ENCODE measurements around the gene CD164L2.

Gene CD164L2

DNA sequence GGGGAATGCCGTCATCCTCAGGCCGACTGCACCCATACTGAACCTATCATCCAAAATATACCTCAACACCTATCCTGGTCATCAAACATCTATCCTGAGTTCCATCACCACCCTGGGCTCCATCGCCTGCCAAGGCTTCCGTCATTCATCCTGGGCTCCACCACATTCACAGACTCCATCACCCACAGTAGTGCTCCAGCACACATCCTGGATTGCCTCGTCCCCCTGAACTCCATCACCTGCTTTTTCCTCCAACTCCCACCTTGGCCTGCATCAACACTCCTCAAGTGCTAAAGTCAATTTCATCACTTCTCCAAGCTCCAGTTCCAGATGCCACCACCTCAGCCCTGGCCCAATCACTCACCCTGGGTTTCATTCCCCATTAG, 24.2 kb downstream of the CD164L2 start:
- Histone ChIP-seq H3K4me3 (ENCODE audit: insufficient read depth in 1 of 2, low read depth in 1 of 2, low read length in 2 of 2) (no peak overlapping the region), H3K18ac (ENCODE audit: low read depth in 1 of 2, low read length in 2 of 2) (no peak overlapping the region), H3K79me1 (replicated peaks; ENCODE audit: low read length, poor library complexity, severe bottlenecking) (peaks cover under 1% of the 10 kb centered on the region), H3K9ac (ENCODE audit: low read length) (no peak overlapping the region), H3K27me3 (ENCODE audit: control insufficient read depth in 1 of 2, insufficient read depth in 1 of 2, low read length in 2 of 2) (no peaks in the 10 kb centered on the region), H3K27ac (ENCODE audit: low read length, poor library complexity, severe bottlenecking) (no peak overlapping the region), H3K4me1 (ENCODE audit: control insufficient read depth, insufficient read depth, low read depth, low read length) (peaks cover 12% of the 10 kb centered on the region), H3K4ac (ENCODE audit: low read depth in 1 of 2, low read length in 2 of 2) (no peak overlapping the region), H4K8ac (ENCODE audit: low read length) (no peak overlapping the region), H4K91ac (ENCODE audit: low read length) (no peak overlapping the region), H2AFZ (ENCODE audit: low read depth, low read length) (no peak overlapping the region), H3K4me2 (ENCODE audit: low read length, poor library complexity, severe bottlenecking) (no peak overlapping the region), H2BK15ac (ENCODE audit: low read depth, poor library complexity, severe bottlenecking) (no peak overlapping the region), H2BK5ac (ENCODE audit: low read depth, low read length, poor library complexity, severe bottlenecking) (no peak overlapping the region), H3K14ac (ENCODE audit: low read length in 2 of 2) (no peak overlapping the region), H2AK5ac (ENCODE audit: low read length, severe bottlenecking) (no peak overlapping the region), H3K36me3 (ENCODE audit: control insufficient read depth in 1 of 2, insufficient read depth in 2 of 2, low read depth in 1 of 2, low read length in 2 of 2) (peaks cover 83 to 86% of the 10 kb centered on the region in 2 experiments), H3K23ac (ENCODE audit: low read length in 2 of 2) (no peak overlapping the region), H3K9me3 (ENCODE audit: control insufficient read depth, low read length) (no peaks in the 10 kb centered on the region), H2BK12ac (ENCODE audit: low read length in 2 of 2) (no peak overlapping the region), H2BK120ac (ENCODE audit: low read depth, low read length) (no peak overlapping the region)
- no peak for DNase-seq
- WGBS: 97% methylated on average over 5 of the region's 5 CpGs

DNA sequence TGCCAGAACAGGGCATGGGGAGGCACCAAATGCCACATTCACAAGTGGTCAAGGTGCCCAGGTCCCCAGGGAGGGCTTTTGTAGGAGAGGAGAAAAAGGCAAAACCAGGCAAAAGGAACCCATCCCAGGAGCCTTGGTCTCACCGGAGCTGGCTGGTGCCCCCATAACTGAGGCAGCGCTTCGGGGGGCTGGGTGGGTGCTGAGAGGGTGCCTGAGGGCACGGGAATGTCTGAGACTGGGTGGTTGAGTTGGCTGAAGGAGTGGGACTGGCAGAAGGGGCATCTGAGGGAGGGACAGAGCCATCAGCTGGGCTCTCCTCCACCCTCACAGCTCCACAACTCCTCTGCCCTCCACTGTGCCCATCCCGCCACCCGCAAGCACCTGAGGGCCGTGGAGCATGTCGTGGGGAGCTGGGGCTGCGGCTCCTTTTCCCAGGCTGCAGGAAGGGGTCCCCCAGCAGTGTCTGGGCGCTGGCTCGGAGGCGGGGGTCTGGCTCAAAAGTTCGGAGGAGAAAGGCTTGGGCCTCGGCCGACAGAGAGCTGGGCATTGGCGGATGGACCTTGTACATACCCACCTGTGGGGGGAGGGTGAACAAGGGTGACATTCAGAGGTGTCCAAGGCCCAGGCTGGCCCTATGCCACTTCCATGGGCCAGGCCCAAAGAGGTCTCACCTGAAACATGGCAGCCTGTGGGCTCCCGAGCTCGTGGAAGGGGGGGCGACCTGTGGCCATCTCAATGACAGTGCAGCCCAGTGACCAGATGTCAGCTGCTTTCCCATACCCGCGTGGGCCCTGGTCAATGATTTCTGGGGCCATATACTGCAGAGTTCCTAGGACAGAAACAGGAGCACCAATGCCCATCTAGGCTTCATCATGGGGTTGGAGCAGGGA, 24.9 kb downstream of the CD164L2 start:
- Histone ChIP-seq H3K18ac (ENCODE audit: low read depth in 1 of 2, low read length in 2 of 2) (no peak overlapping the region), H2BK12ac (ENCODE audit: low read length in 2 of 2) (no peak overlapping the region), H2AFZ (ENCODE audit: low read depth, low read length) (no peak overlapping the region), H3K79me1 (replicated peaks; ENCODE audit: low read length, poor library complexity, severe bottlenecking) (no peaks in the 10 kb centered on the region), H4K91ac (ENCODE audit: low read length) (no peak overlapping the region), H3K9me3 (ENCODE audit: control insufficient read depth, low read length) (no peaks in the 10 kb centered on the region), H3K27me3 (ENCODE audit: control insufficient read depth in 1 of 2, insufficient read depth in 1 of 2, low read length in 2 of 2) (no peaks in the 10 kb centered on the region), H3K36me3 (ENCODE audit: control insufficient read depth in 1 of 2, insufficient read depth in 2 of 2, low read depth in 1 of 2, low read length in 2 of 2) (peaks cover 81 to 86% of the 10 kb centered on the region in 2 experiments), H2AK5ac (ENCODE audit: low read length, severe bottlenecking) (no peak overlapping the region), H3K14ac (ENCODE audit: low read length in 2 of 2) (no peak overlapping the region), H4K8ac (ENCODE audit: low read length) (no peak overlapping the region), H2BK15ac (ENCODE audit: low read depth, poor library complexity, severe bottlenecking) (no peak overlapping the region), H3K4me2 (ENCODE audit: low read length, poor library complexity, severe bottlenecking) (no peak overlapping the region), H3K9ac (ENCODE audit: low read length) (no peak overlapping the region), H3K27ac (ENCODE audit: low read length, poor library complexity, severe bottlenecking) (no peak overlapping the region), H3K4ac (ENCODE audit: low read depth in 1 of 2, low read length in 2 of 2) (no peak overlapping the region), H2BK5ac (ENCODE audit: low read depth, low read length, poor library complexity, severe bottlenecking) (no peak overlapping the region), H3K23ac (ENCODE audit: low read length in 2 of 2) (no peak overlapping the region), H3K4me1 (ENCODE audit: control insufficient read depth, insufficient read depth, low read depth, low read length) (peaks cover 12% of the 10 kb centered on the region), H2BK120ac (ENCODE audit: low read depth, low read length) (no peak overlapping the region), H3K4me3 (ENCODE audit: insufficient read depth in 1 of 2, low read depth in 1 of 2, low read length in 2 of 2) (no peak overlapping the region)
- 97% methylated on average over 17 of the region's 21 CpGs for WGBS
- no peak for DNase-seq

DNA sequence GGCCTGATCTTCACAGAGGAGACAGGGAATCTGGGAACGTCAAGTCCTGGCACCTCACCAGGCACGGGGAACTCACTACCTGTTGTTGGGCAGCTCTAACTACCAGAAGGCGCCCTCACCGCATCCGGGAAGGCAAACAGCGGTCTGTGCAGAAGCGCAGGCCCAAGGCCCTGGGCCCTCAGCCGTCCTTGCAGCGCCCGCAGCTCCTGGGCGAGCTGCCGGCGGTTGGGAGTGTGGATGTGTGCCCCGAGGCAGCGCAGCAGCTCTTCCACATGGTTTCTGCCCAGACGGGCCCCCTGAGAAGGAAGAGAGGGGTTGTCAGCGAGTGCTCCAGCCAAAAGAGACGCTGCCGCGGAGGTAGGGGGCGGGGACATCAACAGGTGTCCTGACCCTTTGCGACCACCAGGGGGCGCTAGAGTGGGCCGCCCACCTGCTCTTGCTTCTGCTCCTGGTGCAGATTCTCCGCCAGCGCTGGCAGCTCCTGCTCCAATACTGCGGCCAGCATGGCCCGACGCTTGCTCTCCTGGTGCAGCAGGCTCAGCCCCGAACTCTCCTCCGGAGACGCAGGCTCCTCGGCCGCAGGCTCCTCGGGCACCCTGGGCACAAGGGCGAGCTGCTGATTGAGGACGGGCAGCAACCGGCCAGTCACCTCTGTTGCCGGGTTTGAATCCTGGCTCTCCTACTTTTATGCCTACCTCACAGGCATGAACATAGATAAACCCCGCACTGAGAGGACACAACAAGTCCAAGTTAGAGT, 25.7 kb downstream of the CD164L2 start:
- H3K4me1 ChIP-seq (ENCODE audit: control insufficient read depth, insufficient read depth, low read depth, low read length): peaks cover 12% of the 10 kb centered on the region
- no peak overlapping the region for H4K8ac ChIP-seq (ENCODE audit: low read length)
- no peaks in the 10 kb centered on the region for H3K9me3 ChIP-seq (ENCODE audit: control insufficient read depth, low read length)
- no peaks in the 10 kb centered on the region for H3K27me3 ChIP-seq (ENCODE audit: control insufficient read depth in 1 of 2, insufficient read depth in 1 of 2, low read length in 2 of 2)
- H2BK120ac ChIP-seq (ENCODE audit: low read depth, low read length): no peak overlapping the region
- no peak overlapping the region for H3K23ac ChIP-seq (ENCODE audit: low read length in 2 of 2)
- no peak overlapping the region for H2BK12ac ChIP-seq (ENCODE audit: low read length in 2 of 2)
- no peak overlapping the region for H3K4ac ChIP-seq (ENCODE audit: low read depth in 1 of 2, low read length in 2 of 2)
- 39% methylated on average over 39 of the region's 40 CpGs for WGBS
- no peak overlapping the region for H2AK5ac ChIP-seq (ENCODE audit: low read length, severe bottlenecking)
- H3K9ac ChIP-seq (ENCODE audit: low read length): no peak overlapping the region
- H3K4me2 ChIP-seq (ENCODE audit: low read length, poor library complexity, severe bottlenecking): no peak overlapping the region
- no peak overlapping the region for H2BK5ac ChIP-seq (ENCODE audit: low read depth, low read length, poor library complexity, severe bottlenecking)
- peaks cover 77 to 81% of the 10 kb centered on the region in 2 experiments for H3K36me3 ChIP-seq (ENCODE audit: control insufficient read depth in 1 of 2, insufficient read depth in 2 of 2, low read depth in 1 of 2, low read length in 2 of 2)
- DNase-seq: peak; percentile 55
- no peak overlapping the region for H4K91ac ChIP-seq (ENCODE audit: low read length)
- no peaks in the 10 kb centered on the region for H3K79me1 ChIP-seq (replicated peaks; ENCODE audit: low read length, poor library complexity, severe bottlenecking)
- no peak overlapping the region for H2AFZ ChIP-seq (ENCODE audit: low read depth, low read length)
- no peak overlapping the region for H3K14ac ChIP-seq (ENCODE audit: low read length in 2 of 2)
- no peak overlapping the region for H2BK15ac ChIP-seq (ENCODE audit: low read depth, poor library complexity, severe bottlenecking)
- H3K4me3 ChIP-seq (ENCODE audit: insufficient read depth in 1 of 2, low read depth in 1 of 2, low read length in 2 of 2): no peak overlapping the region
- H3K27ac ChIP-seq (ENCODE audit: low read length, poor library complexity, severe bottlenecking): no peak overlapping the region
- H3K18ac ChIP-seq (ENCODE audit: low read depth in 1 of 2, low read length in 2 of 2): no peak overlapping the region

DNA sequence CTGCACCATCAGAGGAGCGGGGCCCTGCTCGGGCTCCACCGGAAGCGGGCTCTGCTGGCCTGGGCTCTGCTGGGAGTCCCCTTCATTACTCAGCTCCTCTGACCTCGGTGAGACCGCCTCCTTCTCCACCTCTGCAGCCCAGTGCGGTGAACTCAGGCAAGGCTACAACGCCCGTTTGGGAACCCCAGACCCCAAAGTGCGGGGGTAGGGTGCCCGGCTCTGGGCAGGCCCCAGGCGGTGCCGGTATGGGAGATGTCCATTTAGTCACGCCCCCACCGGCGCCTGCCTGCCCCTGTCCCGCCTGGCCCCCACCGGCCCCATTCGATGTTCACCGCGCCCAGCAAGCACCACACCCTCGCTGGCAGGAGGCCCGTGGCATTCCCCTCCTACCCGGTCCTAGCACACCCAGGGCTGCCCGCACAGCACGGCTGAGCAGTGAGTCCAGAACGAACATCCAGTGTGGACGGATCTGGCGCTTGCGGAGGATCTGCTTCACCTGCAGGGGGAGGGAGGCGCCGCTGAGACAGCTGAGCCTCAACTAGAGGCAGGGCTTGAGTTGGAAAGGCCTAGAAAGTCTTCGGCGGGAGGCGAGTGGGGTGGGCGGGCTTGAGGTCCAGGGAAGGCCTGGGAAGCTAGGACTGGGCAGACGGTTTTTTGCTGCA, 26.4 kb downstream of the CD164L2 start:
- H4K8ac ChIP-seq (ENCODE audit: low read length): no peak overlapping the region
- no peak overlapping the region for H3K4me2 ChIP-seq (ENCODE audit: low read length, poor library complexity, severe bottlenecking)
- no peak overlapping the region for H3K9ac ChIP-seq (ENCODE audit: low read length)
- no peak overlapping the region for H3K14ac ChIP-seq (ENCODE audit: low read length in 2 of 2)
- no peaks in the 10 kb centered on the region for H3K27me3 ChIP-seq (ENCODE audit: control insufficient read depth in 1 of 2, insufficient read depth in 1 of 2, low read length in 2 of 2)
- no peak overlapping the region for H2BK5ac ChIP-seq (ENCODE audit: low read depth, low read length, poor library complexity, severe bottlenecking)
- no peak overlapping the region for H3K4ac ChIP-seq (ENCODE audit: low read depth in 1 of 2, low read length in 2 of 2)
- H3K27ac ChIP-seq (ENCODE audit: low read length, poor library complexity, severe bottlenecking): no peak overlapping the region
- no peak overlapping the region for H3K23ac ChIP-seq (ENCODE audit: low read length in 2 of 2)
- H2BK120ac ChIP-seq (ENCODE audit: low read depth, low read length): no peak overlapping the region
- H3K4me1 ChIP-seq (ENCODE audit: control insufficient read depth, insufficient read depth, low read depth, low read length): peaks cover 12% of the 10 kb centered on the region
- H3K18ac ChIP-seq (ENCODE audit: low read depth in 1 of 2, low read length in 2 of 2): no peak overlapping the region
- H2BK12ac ChIP-seq (ENCODE audit: low read length in 2 of 2): no peak overlapping the region
- WGBS: 89% methylated on average over 37 of the region's 37 CpGs
- H3K36me3 ChIP-seq (ENCODE audit: control insufficient read depth in 1 of 2, insufficient read depth in 2 of 2, low read depth in 1 of 2, low read length in 2 of 2): peaks cover 71 to 74% of the 10 kb centered on the region in 2 experiments
- no peak overlapping the region for H4K91ac ChIP-seq (ENCODE audit: low read length)
- H2AK5ac ChIP-seq (ENCODE audit: low read length, severe bottlenecking): no peak overlapping the region
- no peak for DNase-seq
- H2AFZ ChIP-seq (ENCODE audit: low read depth, low read length): no peak overlapping the region
- no peaks in the 10 kb centered on the region for H3K9me3 ChIP-seq (ENCODE audit: control insufficient read depth, low read length)
- no peak overlapping the region for H3K4me3 ChIP-seq (ENCODE audit: insufficient read depth in 1 of 2, low read depth in 1 of 2, low read length in 2 of 2)
- H2BK15ac ChIP-seq (ENCODE audit: low read depth, poor library complexity, severe bottlenecking): no peak overlapping the region
- H3K79me1 ChIP-seq (replicated peaks; ENCODE audit: low read length, poor library complexity, severe bottlenecking): no peaks in the 10 kb centered on the region

Measured in mesenchymal stem cell (in vitro differentiated cells and primary cell).